GM18861 (cell line): Measurements from ENCODE around the gene RANBP3.
"Not testable (repeated sequence)": the region's sequence is repeated elsewhere in the genome, so short reads cannot be mapped to it uniquely, and the experiment has no call there.

ENCODE experiments used
- ATAC-seq: cut with Tn5 transposase; IDR thresholded peaks from one replicate; pipeline ENCODE4 v1.9.1; 2021; ENCODE audit not compliant: unreplicated experiment

RANBP3 gene

DNA sequence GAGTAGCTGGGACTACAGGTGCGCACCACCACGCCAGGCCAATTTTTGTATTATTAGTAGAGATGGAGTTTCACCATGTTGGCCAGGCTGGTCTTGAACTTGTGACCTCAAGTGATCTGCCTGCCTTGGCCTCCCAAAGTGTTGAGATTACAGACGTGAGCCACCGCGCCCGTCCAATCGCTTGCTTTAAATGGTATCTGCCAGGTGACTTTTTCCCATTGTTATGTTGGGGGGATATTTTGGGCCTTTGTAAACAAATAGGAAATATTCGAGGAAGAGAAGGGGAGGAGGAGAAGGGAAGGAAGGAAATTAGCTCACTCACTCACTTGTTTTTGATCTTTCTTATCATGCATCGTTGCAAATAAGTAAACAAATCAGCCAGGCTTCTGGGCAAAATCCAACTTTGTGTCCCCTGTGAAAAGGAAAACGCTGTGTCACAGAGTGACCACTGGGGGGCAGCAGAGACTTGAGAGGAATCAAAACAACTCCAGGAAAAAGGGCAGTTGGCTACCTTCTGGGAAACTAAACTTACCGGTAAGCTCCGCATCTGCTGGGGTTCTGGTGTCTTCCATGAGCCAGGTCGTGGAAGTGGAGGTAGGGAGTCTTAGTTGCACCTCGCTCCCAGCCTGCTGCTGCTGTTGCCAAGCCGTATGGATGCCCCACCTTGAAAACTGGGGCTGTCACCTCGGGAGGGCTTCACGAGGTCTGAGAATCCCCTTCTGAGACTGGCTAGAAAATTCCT, 9.3 kb upstream of the RANBP3 start:
- ATAC-seq, result no peak

DNA sequence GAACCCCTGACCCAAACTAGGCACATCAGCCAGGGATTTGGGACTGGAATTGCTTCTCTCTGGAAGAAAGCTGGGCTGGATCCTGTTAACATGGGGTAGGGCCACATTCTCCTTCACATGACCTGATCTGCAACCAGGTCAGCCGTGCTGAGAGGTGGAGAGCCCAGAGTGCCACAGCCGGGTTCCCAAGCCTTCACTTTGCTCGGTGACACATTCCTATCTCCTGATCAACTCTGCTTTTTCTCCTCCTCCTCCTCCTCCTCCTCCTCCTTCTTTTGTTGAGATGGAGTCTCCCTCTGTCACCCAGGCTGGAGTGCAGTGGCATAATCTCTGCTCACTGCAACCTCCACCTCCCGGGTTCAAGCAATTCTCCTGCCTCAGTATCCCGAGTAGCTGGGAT, 7.9 kb upstream of the RANBP3 start:
- ATAC-seq, result not testable (repeated sequence)

DNA sequence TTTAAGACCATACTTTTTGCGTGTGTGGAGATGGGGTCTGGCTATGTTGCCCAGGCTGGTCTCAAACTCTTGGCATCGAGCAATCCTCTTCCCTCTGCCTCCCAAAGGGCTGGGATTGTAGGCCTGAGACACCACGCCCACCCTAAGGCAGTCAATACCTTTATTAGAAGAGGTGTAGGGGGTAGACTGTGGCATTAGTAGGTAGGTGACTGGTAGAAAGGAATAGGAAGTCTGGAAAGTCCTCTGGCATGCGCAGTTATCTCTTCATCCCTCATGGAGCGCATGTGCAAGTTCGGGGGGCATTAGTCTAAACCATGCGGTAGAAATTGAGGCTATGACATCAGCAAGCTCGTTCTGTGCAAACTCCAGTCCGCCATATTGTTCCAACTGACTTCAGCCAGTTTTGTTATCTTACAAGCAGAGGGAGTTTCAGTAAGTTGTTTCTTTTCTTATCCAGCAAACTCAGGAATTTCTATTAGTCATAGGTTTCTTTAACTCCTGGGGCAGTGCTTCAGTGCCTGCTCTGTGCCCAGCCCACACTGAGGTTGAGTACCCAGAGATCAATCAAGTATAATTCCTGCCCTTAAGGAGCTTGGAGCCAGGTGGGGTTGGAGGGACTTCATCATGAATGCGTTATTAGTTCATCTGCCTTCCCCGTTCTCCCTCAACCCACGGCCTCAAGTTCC, 7.3 kb upstream of the RANBP3 start:
- no peak for ATAC-seq

DNA sequence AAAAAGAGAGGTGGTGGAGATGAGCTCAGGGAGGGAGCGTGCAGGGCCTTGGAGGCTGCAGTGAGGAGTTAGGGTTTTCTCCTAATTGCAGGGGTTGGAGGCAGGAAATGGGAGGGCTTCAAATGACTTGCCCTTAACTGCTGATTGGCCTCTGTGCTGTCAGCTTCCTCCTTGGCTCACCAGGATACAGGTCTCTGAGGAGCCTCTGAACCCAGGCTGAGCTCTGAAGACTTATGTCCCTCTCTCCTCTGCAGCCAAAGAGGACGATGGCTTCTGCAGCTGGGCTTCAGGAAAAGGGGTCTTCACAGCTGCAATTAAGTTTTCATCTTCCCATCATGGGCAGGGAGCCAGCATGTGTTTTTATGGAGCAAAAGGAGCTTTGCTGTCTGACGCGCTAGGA, 6.7 kb upstream of the RANBP3 start:
- no peak for ATAC-seq

DNA sequence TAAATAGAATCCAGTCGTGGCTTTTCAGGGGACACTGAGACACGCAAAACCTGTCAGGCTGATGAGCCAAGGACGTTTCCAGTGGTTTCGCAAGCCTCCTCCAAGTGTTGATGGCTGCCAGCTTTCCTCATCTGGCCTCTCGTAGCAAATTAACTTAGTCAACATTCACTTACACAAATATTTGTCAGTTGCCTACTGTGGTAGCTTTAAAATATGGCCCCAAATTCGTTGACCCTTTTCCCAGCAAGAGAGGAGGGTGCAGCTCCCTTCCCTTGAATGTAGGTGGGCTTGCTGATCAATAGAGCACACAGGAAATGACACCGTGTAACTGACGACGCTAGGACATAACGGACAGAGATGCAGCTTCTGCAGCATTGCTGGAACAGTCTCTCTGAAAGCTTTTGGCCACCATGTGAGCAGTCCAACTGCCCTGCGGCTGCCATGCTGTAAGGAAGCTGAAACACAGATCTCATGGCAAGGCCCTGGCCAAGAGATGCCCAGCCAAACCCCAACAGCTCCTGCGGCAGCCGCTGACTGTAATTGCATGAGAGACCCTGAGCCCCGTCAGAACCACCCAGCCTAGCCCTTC, 5.5 kb upstream of the RANBP3 start:
- no peak for ATAC-seq

DNA sequence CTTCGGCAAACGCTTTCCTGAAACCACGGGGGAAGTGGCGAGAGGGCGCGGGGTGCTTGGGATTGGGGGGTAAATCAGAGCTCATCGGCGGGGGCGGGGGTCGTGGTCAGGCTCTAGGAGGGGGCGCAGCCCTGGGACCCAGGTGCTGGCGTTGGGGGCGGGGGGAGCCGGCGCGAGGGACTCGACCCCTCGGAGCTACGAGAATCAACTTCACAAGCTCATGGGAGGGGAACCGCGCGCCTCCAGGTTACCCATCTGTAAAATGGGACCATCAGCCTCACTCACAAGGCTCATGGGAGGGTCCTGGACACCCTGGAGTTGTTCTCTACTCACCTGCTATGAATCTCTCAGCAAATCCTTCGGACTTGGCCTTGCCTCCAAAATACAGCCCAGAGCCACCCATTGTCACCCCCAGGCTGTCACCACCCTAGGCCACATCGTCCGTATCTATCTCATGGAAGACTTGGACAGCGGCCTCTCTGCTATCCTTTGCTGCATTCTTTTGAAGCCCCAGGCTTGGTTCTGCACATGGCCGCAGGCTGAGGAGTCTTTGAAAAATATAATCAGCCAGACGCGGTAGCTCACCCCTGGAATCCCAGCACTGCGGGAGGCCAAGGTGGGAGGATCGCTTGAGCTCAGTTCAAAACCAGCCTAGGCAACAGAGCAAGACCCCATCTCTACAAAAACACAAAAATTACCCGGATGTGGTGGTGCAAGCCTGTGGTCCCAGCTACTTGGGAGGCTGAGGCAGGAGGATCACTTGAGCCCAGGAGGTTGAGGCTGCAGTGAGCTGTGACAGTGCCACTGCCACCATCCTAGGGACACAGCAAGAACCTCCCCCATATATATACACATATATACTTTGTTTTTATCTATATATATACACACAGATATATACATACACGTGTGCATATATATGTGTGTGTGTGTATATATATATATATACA, 939 bp upstream of the RANBP3 start:
- no peak for ATAC-seq

DNA sequence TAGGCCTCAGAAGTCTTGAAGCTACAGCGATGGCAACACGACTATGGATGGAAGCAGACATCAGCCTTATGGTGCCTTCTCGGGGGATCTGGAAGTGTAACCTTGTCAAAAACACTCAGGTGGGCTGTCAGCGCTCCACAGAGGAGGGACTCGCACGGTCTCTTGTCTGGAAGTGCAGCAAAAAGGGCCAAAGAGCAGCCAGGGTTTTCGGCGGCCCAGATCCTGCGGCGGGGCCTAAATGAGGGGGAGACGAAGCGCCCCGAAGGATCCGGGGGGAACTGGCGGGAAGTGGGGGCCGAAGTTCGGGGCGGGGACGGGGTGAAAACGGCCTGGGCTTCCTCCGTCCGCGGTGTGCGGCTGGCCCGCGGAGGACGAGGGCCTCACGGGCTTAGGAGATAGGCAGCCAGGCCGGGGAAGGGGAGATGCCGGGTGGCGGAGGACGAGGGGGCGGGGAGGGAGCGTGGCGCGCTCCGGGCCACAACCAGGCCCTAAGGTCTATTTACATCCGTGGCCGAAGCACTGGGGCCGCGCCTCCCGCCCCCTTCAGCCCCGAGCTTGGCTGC, 637 bp downstream of the RANBP3 start:
- no peak for ATAC-seq

DNA sequence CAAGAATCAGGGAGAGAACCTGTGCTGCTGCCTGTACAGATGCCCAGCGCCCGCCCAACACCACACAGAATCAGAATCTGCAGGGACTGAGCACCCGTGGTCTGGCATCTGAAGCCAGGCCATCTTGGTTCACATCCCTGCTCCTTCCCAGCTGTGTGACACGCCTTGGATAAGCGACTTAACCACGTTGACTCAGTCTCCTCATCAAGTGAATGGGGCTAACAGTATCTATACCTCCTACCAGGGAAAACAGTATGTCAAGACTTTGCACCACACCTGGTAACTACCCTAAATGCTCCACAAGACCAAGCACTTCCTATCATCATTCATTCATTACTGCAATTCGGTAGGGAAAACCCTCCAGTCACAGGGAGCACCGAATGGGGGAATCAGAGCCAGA, 1.2 kb downstream of the RANBP3 start:
- ATAC-seq, result no peak

DNA sequence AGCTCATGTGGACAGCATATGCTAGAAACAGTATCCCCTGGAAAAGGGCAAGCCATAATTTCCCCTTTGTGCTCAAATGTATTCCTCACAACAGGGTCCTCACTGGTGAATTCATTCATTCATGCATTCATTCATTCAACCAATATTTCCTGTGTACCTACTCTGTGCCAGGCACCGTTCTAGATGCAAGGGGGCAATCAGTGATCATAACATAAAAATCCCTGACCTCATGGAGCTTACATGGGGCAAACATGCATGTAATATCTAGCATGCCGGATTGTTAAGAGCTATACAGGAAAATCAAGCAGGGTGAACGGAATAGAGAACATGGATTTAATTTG, 2.6 kb downstream of the RANBP3 start:
- no peak for ATAC-seq

DNA sequence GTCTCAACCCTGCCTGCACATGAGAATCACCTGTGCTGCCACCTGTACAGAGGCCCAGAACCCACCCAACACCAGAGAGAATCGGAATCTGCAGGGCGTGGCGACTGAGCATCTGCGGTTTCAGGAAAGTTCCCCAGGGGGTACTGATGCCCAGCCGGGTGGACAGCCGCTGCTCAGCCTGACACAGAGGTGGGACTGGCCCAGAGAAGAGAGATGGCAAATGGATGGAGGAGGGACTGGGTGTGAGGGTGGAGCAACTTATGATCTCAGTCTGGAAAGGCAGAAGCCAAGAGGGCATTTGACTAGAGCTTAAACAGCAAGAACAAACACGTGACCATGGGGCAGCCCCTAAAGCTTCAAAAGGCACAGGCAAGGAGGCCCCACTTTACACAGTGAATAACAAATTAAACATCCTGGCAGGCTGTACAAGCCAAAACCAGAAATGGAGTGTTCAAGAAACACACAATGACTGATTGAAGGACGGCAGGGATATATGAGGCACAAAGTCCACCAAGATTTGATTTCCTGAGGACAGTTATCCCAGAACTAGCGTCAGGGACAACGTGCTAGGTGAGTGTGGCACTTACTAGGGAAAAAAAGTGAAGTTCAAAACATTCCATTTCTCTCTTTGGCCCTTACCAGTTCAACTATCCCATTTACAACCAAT, 3.1 kb downstream of the RANBP3 start:
- no peak for ATAC-seq

DNA sequence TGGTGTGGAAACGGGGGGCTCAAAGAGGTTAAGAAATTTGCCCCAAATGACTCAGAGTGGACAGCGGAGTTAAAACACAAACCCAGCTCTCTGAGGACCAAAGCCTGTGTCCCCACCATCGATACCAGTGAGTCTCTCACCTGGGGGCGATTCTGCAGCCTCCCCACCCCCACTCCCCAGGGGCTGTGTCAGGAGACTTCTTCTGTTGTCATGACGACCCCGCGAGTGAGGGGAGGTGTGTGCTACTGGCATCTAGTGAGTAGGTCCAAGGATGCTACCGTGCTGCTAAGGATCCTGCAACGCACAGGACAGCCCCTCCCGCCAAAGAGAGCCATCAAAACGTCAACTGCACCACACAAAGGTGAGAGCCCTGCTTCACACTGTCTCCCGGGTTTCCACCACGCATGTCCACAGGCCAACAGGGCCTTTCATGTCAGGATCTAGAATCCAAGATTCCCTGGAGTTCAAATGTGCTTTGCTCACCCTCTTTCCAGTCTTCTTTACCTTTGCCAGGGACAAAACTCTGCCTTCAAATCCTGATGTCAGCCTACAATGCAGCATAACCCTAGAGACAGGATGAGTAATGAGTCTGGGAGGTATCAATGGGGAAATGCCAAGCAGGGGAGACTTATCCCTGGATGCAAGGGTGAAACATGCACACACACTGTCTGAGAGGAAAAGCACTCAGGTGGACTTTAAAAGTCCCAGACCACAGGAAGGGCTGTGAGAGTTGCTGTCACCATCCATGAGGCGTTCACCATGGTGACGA, 3.9 kb downstream of the RANBP3 start:
- no peak for ATAC-seq

DNA sequence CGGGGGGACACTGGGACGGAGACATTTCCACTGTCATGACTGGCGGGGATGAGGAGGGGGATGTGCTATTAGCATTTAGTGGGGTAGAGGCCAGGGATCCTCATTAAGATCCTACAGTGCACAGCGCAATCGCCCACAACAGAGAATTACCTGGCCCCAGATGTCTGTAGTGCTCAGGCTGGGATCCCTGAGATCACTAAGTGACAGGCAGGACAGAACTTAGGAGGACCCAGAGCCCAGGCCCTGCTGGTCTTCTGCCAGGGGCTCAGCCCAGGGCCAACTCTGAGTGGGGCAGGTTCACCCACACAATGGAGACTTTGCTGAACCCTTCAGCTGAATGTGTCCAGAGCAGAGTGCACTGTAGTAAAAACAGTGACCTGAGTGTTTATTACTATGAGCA, 4.6 kb downstream of the RANBP3 start:
- ATAC-seq, result no peak

DNA sequence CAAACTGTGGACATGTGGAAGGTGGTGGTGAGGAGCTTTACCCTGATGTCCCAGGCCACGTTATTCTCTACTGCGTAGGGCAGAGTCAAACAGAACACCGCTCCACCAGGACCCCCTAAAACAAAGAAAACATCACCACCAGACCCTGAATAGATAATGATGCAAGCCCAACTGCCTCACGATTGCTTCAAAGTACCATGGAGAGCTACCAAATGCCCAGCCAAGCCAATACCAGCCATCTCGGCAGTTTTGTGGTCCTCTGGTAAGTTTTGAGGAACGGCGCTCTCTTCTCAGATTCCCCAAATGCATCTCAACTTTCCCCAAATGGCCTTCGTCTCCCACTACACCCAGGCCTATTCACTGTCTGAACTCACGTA, 5.6 kb downstream of the RANBP3 start:
- no peak for ATAC-seq

DNA sequence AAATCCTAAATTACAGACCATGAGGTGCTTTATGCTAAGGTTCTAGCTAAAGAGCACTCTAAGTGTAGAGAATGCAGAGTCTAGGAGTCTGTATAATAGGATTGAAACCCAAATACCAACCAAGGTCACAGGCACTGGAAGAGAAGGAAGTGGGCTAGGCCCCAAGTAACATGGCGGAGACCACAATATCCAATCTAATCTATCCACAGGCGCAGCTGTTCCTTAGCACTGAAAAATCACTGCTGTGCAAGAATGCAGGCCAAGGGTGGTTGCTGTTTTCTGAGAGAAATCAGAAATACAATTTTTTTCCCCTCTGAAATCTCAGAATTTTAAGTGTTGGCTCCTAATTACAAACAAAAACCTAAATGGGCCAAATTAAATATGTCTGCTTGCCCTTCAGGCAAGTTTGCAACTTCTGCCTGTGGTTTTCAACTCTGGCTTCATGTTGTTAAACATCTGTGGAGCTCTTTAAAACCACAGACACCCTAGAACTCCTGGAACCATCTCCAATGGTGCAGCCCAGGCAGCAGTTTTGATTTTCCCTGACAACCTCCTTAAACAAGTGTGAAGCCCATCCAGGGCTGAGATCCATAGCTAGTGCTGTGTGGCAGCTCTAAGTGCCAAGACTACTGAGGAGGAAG, 6.1 kb downstream of the RANBP3 start:
- no peak for ATAC-seq

DNA sequence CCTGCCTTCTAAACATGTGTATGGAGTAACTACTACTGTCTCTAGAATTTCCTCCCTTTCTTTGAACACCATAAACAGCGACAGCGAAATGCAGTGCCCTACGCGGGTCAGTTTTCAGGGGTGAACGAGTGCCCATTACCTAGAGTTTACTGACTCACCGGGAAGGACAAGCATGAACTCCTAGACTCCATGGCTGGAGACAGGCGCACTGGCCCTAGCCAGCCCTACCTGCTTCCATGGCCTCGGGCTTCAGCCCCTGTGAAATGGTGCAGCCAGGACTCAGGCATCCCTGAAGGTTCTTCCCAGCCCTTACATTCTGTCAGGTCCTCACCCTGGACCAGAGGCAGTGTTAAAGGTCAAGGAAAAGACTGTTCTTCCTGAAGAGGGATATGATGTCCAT, 8.5 kb downstream of the RANBP3 start:
- no peak for ATAC-seq

DNA sequence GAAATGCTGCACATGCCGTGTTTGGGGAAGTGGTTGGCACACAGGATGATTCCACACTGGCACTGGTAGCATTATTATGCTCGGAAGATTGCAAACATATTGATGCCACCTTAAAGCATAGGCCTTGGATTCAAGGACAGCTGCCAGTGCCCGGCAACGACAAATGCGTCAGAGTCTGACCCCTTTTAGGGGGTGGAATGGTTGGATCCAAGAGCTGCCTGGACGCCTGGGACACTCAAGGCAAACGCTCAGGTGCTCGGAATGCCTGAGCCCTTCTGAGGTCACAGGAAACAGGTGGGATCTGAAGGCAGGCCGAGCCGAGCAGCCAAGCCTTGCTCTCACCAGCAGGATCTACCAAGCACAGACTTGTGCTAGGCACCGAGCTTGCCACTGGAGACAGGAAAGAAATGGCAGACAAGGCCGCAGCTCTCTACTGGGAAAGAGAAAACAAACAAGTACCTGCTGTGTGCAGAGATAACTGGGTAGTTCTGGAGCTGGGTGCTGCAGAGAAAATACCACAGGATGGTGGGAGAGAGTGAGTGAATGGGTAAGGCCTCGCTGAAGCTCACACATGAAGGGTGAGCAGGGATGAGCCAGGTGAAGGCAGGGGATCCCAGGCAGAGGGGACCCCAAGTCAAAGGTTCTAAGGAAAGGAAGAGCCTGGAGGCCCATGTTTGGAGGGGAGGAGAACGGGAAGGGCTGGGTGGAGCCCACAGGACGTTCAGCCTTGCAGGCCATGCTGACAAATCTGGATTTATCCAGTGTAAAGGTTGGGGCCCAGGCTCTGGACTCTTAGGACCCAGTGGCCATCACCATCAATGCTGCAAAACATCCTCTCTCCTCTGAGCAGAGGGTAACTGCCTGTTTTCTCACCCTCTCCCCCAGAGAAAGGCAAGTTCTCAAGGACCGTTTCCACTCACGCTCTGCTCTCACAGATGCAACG, 9.2 kb downstream of the RANBP3 start:
- ATAC-seq, result no peak

DNA sequence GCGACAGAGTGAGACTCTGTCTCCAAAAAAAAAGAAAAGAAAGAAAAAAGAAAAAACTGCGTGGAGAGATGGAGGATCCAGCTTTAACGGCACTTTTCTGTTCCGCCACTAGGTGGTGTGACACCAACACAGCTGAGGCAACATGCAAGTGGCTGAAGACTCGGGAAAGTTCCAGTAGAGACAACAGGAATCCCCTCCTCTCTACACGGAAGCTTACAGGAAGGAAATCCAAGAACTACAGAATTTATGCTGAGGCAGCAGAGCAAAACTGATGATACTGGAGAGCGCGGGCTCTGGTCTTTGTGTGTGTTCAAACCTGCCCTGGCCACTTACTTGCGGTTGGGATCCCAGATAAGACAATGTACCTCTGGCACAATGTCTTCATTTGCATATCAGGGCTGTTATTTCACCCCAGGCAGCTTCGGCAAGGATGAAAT, 9.9 kb downstream of the RANBP3 start:
- peak; percentile 51 for ATAC-seq

DNA sequence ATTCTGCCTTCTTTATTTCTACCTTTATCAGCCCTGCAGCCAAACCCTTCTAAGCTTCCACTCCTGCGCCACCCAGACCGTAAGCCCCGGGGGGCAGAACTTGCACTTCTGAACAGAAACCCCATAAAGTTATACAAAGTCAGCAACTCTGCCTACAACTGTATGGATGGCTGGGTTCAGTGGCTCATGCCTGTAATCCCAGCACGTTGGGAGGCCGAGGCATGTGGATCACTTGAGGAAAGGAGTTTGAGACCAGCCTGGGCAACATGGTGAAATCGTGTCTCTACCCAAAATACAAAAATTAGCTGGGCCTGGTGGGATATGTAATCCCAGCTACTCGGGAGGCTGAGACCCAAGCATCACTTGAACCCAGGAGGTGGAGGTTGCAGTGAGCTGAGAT, 10.4 kb downstream of the RANBP3 start:
- no peak for ATAC-seq
